RWPE2 (cell line): ENCODE data around the gene CCSAP.

Experiments used
- ATAC-seq: fragments of 200-7000 bp; cut with Tn5 transposase; 3 replicates; pipeline ENCODE4 v1.9.1; 2021; ENCODE audit warnings: low read depth
- DNase-seq: peaks from one replicate; pipeline ENCODE4 v3.0.0-alpha.2; 2020; ENCODE audit warnings: low spot score
- H3K27ac ChIP-seq: fragments of 450-650 bp; 2 replicates; pipeline ENCODE4 v1.5.1; 2017; ENCODE audit warnings: mild to moderate bottlenecking; ENCODE audit not compliant: poor library complexity, severe bottlenecking
- H3K27me3 ChIP-seq: fragments of 250-450 bp; sonication (Bioruptor Pico); 2 replicates; pipeline ENCODE4 v1.5.1; 2021; ENCODE audit warnings: mild to moderate bottlenecking, moderate library complexity; ENCODE audit not compliant: insufficient read depth, poor library complexity, severe bottlenecking
- H3K36me3 ChIP-seq: fragments of 250-450 bp; sonication (Bioruptor Pico); 2 replicates; pipeline ENCODE4 v1.5.1; 2020; ENCODE audit warnings: low read depth, mild to moderate bottlenecking, moderate library complexity
- H3K4me1 ChIP-seq: fragments of 250-450 bp; sonication (Bioruptor Pico); 2 replicates; pipeline ENCODE4 v1.5.1; 2021; ENCODE audit warnings: mild to moderate bottlenecking, moderate library complexity; ENCODE audit not compliant: insufficient read depth, poor library complexity, severe bottlenecking
- H3K4me3 ChIP-seq: fragments of 250-450 bp; sonication (Bioruptor Pico); 2 replicates; pipeline ENCODE4 v1.5.1; 2021; ENCODE audit warnings: mild to moderate bottlenecking, moderate library complexity; ENCODE audit not compliant: severe bottlenecking
- H3K9me3 ChIP-seq: fragments of 250-450 bp; sonication (Bioruptor Pico); 2 replicates; pipeline ENCODE4 v1.5.1; 2021; ENCODE audit warnings: mild to moderate bottlenecking, moderate library complexity; ENCODE audit not compliant: severe bottlenecking
- TF ChIP-seq, protein P1 (sequence below): fragments of 450-650 bp; IDR thresholded peaks from one replicate; pipeline ENCODE4 v1.5.1; 2017; ENCODE audit warnings: mild to moderate bottlenecking, moderate library complexity; ENCODE audit not compliant: poor library complexity, severe bottlenecking

CCSAP gene

DNA sequence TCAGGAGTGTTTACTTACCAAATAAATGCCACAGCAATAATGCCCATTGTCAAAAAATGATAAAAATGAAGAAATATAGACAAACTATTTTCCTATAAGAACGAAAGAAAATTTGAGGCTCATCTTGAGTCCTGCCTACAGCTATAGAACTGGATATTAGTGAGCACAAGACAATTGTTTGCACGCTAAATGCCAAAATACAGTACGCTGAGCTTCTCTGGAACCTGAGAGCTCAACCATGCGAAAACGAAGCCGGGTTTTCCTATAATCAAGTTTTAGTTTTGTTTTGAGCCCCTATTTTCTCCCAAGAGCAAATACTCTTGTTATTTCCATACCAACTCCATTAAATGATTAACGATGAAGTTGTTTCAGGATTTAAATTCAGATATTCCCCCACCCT is 42.0 kb upstream of the CCSAP start:
- Histone ChIP-seq H3K36me3 (no peaks in the 10 kb centered on the region), H3K27me3 (no peaks in the 10 kb centered on the region), H3K4me3 (no peak overlapping the region), H3K27ac (no peak overlapping the region), H3K9me3 (no peaks in the 10 kb centered on the region), H3K4me1 (peaks cover 4% of the 10 kb centered on the region)
- DNase-seq: no peak
- no peak for ATAC-seq
- TF ChIP-seq, protein P1, sequence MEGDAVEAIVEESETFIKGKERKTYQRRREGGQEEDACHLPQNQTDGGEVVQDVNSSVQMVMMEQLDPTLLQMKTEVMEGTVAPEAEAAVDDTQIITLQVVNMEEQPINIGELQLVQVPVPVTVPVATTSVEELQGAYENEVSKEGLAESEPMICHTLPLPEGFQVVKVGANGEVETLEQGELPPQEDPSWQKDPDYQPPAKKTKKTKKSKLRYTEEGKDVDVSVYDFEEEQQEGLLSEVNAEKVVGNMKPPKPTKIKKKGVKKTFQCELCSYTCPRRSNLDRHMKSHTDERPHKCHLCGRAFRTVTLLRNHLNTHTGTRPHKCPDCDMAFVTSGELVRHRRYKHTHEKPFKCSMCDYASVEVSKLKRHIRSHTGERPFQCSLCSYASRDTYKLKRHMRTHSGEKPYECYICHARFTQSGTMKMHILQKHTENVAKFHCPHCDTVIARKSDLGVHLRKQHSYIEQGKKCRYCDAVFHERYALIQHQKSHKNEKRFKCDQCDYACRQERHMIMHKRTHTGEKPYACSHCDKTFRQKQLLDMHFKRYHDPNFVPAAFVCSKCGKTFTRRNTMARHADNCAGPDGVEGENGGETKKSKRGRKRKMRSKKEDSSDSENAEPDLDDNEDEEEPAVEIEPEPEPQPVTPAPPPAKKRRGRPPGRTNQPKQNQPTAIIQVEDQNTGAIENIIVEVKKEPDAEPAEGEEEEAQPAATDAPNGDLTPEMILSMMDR: no peak

GRCh38 chr1:229383961-229384360 is 41.1 kb upstream of the CCSAP start:
- TF ChIP-seq, protein P1: no peak
- Histone ChIP-seq H3K4me1 (peaks cover under 1% of the 10 kb centered on the region), H3K4me3 (no peak overlapping the region), H3K27me3 (no peaks in the 10 kb centered on the region), H3K36me3 (no peaks in the 10 kb centered on the region), H3K9me3 (no peaks in the 10 kb centered on the region), H3K27ac (no peak overlapping the region)
- DNase-seq (no peak), ATAC-seq (no peak)

DNA sequence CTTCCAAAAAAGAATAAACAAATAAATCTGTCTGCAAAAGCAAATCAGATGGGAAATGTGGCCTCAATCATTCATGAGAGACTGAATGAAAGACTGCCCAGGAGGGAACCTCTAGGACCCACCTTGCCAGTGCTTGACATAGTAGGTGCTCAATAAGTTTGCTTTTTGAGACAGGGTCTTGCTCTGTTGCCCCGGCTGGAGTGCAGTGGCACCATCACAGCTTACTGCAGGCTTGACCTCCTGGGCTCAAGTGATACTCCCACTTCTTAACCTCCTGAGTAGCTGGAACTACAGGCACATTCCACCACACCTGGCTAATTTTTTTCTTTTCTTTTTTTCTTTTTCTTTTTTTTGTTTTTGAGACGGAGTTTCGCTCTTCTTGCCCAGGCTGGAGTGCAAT is 40.3 kb upstream of the CCSAP start:
- no peak overlapping the region for H3K27ac ChIP-seq
- H3K36me3 ChIP-seq: no peaks in the 10 kb centered on the region
- H3K9me3 ChIP-seq: no peaks in the 10 kb centered on the region
- ATAC-seq (no peak), DNase-seq (no peak)
- TF ChIP-seq, protein P1: no peak
- no peaks in the 10 kb centered on the region for H3K27me3 ChIP-seq
- H3K4me1 ChIP-seq: no peaks in the 10 kb centered on the region
- H3K4me3 ChIP-seq: no peak overlapping the region

GRCh38 chr1:229381234-229381633 is 38.4 kb upstream of the CCSAP start:
- Histone ChIP-seq H3K27ac (no peak overlapping the region), H3K9me3 (no peaks in the 10 kb centered on the region), H3K4me3 (no peak overlapping the region), H3K36me3 (no peaks in the 10 kb centered on the region), H3K27me3 (no peaks in the 10 kb centered on the region), H3K4me1 (no peaks in the 10 kb centered on the region)
- DNase-seq (no peak), ATAC-seq (no peak)
- TF ChIP-seq, protein P1: no peak

- DNase-seq: no peak
- Histone ChIP-seq H3K27ac (no peak overlapping the region), H3K36me3 (no peaks in the 10 kb centered on the region), H3K9me3 (no peaks in the 10 kb centered on the region), H3K4me1 (no peaks in the 10 kb centered on the region), H3K4me3 (no peak overlapping the region), H3K27me3 (no peaks in the 10 kb centered on the region)
- TF ChIP-seq, protein P1: no peak
- ATAC-seq: no peak
Measured at GRCh38 chr1:229380536-229381160, 37.8 kb upstream of the CCSAP start.
